HEK293T (cell line): ENCODE data around the gene WWC1.

ENCODE experiments used
- ELF4 ChIP-seq: fragments of 450-650 bp; IDR thresholded peaks from 2 replicates; pipeline ENCODE4 v1.6.1; 2017; ENCODE audit warnings: antibody characterized with exemption
- TARDBP ChIP-seq: fragments of 450-650 bp; IDR thresholded peaks from 2 replicates; pipeline ENCODE4 v1.6.1; 2016

DNA sequence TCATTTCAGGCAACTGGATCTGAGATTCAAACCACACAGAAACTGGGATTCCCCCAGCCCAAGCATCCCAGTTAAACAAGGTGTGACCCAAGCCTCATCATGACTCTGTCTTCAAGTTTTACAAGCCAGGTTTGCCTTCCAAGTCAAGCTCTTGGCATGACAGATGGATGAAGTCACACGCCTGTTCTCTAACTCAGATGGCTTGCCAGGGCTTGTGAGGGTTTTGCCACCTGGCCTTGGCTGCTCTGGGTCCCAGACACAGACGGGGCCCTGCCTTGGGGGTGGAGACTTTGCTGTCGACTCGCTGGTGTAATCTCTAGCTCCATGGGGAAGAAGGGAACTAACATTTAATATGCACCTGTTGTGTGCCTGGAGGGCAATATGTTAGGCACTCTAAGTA lies 99.0 kb downstream of the WWC1 start:
- TF ChIP-seq ELF4, result no peak
- TF ChIP-seq TARDBP, result no peak
